Measurements from ENCODE around the gene F13A1.

The F13A1 gene

GRCh38 chr6:6319952-6320811, at the start of gene F13A1:
Gene F13A1 (minus strand): TSS chr6:6320662. CDS start chr6:6318664, 1,998 bp downstream.
- DNase-seq (ENCODE audit: low read depth) = no peak

GRCh38 chr6:6368684-6369052, 48.2 kb upstream of the F13A1 start:
- no peak for DNase-seq (ENCODE audit: low read depth)

- DNase-seq (ENCODE audit: low read depth) = no peak
Measured at GRCh38 chr6:6368040-6368683, 47.7 kb upstream of the F13A1 start.

GRCh38 chr6:6366803-6367202, 46.3 kb upstream of the F13A1 start:
- DNase-seq (ENCODE audit: low read depth) = no peak

- DNase-seq (ENCODE audit: low read depth) = no peak
Measured at GRCh38 chr6:6365242-6365641, 44.8 kb upstream of the F13A1 start.

- no peak for DNase-seq (ENCODE audit: low read depth)
Measured at GRCh38 chr6:6362056-6362840, 41.8 kb upstream of the F13A1 start.

- no peak for DNase-seq (ENCODE audit: low read depth)
Measured at GRCh38 chr6:6357530-6357929, 37.1 kb upstream of the F13A1 start.

- no peak for DNase-seq (ENCODE audit: low read depth)
Measured at GRCh38 chr6:6357032-6357431, 36.6 kb upstream of the F13A1 start.

GRCh38 chr6:6352772-6353171, 32.3 kb upstream of the F13A1 start:
- no peak for DNase-seq (ENCODE audit: low read depth)

- no peak for DNase-seq (ENCODE audit: low read depth)
Measured at GRCh38 chr6:6351511-6352025, 31.1 kb upstream of the F13A1 start.

- no peak for DNase-seq (ENCODE audit: low read depth)
Measured at GRCh38 chr6:6350696-6351095, 30.2 kb upstream of the F13A1 start.

GRCh38 chr6:6348256-6348655, 27.8 kb upstream of the F13A1 start:
- DNase-seq (ENCODE audit: low read depth) = no peak

GRCh38 chr6:6346427-6347023, 26.1 kb upstream of the F13A1 start:
- DNase-seq (ENCODE audit: low read depth) = no peak

- no peak for DNase-seq (ENCODE audit: low read depth)
Measured at GRCh38 chr6:6333501-6333900, 13.0 kb upstream of the F13A1 start.

- DNase-seq (ENCODE audit: low read depth) = no peak
Measured at GRCh38 chr6:6332811-6333244, 12.4 kb upstream of the F13A1 start.

- DNase-seq (ENCODE audit: low read depth) = no peak
Measured at GRCh38 chr6:6331946-6332601, 11.6 kb upstream of the F13A1 start.

- no peak for DNase-seq (ENCODE audit: low read depth)
Measured at GRCh38 chr6:6331393-6331792, 10.9 kb upstream of the F13A1 start.

GRCh38 chr6:6330407-6330806, 9.9 kb upstream of the F13A1 start:
- no peak for DNase-seq (ENCODE audit: low read depth)

GRCh38 chr6:6328451-6328850, 8.0 kb upstream of the F13A1 start:
- DNase-seq (ENCODE audit: low read depth) = no peak

GRCh38 chr6:6323352-6323751, 2.9 kb upstream of the F13A1 start:
- DNase-seq (ENCODE audit: low read depth) = no peak

GRCh38 chr6:6320901-6321300, 439 bp upstream of the F13A1 start:
- no peak for DNase-seq (ENCODE audit: low read depth)
